Suprapubic skin (tissue), 3 donors: ENCODE data around the gene OSGEP.

Experiments used
- POLR2A ChIP-seq, 2 donors: fragments of 450-650 bp; IDR thresholded peaks; one replicate each; pipeline ENCODE4 v1.6.1; 2017; ENCODE audit warnings: antibody characterized with exemption in 2 of 2, mild to moderate bottlenecking in 2 of 2, moderate library complexity in 2 of 2
- TF ChIP-seq, protein P1 (sequence below), 2 donors: fragments of 200-600 bp in 1 of 2; fragments of 450-650 bp in 1 of 2; sonication (generic) in 1 of 2; IDR thresholded peaks; one replicate each; pipeline ENCODE4 v1.5.1; 2016 to 2019; ENCODE audit warnings: antibody characterized with exemption in 2 of 2, mild to moderate bottlenecking in 1 of 2, moderate library complexity in 1 of 2

DNA sequence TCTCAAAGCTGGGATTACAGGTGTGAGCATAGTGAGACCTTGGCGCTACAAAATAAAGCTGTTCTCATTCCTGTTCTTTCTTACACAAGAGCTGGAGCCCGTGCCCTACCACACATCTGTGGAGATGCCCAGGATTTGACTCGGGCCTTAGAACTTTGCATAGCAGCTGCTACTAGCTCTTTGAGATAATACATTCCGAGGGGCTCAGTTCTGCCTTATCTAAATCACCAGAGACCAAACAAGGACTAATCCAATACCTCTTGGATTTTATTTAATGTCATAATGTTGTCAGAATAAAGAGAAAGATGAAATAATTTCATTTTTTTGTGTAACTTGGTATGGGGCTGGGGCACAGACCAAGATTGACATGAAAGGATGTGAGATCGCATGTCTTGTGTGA is 22.2 kb upstream of the OSGEP start:
- TF ChIP-seq, protein P1, sequence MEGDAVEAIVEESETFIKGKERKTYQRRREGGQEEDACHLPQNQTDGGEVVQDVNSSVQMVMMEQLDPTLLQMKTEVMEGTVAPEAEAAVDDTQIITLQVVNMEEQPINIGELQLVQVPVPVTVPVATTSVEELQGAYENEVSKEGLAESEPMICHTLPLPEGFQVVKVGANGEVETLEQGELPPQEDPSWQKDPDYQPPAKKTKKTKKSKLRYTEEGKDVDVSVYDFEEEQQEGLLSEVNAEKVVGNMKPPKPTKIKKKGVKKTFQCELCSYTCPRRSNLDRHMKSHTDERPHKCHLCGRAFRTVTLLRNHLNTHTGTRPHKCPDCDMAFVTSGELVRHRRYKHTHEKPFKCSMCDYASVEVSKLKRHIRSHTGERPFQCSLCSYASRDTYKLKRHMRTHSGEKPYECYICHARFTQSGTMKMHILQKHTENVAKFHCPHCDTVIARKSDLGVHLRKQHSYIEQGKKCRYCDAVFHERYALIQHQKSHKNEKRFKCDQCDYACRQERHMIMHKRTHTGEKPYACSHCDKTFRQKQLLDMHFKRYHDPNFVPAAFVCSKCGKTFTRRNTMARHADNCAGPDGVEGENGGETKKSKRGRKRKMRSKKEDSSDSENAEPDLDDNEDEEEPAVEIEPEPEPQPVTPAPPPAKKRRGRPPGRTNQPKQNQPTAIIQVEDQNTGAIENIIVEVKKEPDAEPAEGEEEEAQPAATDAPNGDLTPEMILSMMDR (IDR thresholded peaks at IDR 0.05): no peak
- no peak for TF ChIP-seq POLR2A (IDR thresholded peaks at IDR 0.05)
